ENCODE data around the gene DLG4. TPM values are rescaled to one million over a fixed set of nuclear protein-coding genes. Genes with fewer than 3 reads are reported as not detected.
A peak's percentile ranks its signal among the peaks of the same experiment; 100 is the strongest.

Gene DLG4
- total RNA-seq, 2 experiments from 2014 or later: 15.4 to 27.3 TPM

- ChIA-PET CTCF (ENCODE audit: unreplicated experiment) (no interaction called here), POLR2A (no interaction called here)
- TF ChIP-seq, protein P1, sequence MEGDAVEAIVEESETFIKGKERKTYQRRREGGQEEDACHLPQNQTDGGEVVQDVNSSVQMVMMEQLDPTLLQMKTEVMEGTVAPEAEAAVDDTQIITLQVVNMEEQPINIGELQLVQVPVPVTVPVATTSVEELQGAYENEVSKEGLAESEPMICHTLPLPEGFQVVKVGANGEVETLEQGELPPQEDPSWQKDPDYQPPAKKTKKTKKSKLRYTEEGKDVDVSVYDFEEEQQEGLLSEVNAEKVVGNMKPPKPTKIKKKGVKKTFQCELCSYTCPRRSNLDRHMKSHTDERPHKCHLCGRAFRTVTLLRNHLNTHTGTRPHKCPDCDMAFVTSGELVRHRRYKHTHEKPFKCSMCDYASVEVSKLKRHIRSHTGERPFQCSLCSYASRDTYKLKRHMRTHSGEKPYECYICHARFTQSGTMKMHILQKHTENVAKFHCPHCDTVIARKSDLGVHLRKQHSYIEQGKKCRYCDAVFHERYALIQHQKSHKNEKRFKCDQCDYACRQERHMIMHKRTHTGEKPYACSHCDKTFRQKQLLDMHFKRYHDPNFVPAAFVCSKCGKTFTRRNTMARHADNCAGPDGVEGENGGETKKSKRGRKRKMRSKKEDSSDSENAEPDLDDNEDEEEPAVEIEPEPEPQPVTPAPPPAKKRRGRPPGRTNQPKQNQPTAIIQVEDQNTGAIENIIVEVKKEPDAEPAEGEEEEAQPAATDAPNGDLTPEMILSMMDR (conservative IDR thresholded peaks at IDR 0.05; ENCODE audit: low read length): no peak
- TF ChIP-seq EZH2phosphoT487 (IDR thresholded peaks at IDR 0.05; ENCODE audit: borderline replicate concordance, low read depth, low read length): no peak
- intact Hi-C loops (cut with micrococcal nuclease; ENCODE audit: unreplicated experiment): no loop called here
- Histone ChIP-seq H2AFZ (ENCODE audit: low read length) (no peak overlapping the region), H3K4me2 (ENCODE audit: low read length) (no peak overlapping the region), H3K4me3 (ENCODE audit: low read depth, low read length, poor library complexity, severe bottlenecking) (no peak overlapping the region), H3K4me1 (ENCODE audit: insufficient read depth, low read length, poor library complexity, severe bottlenecking) (no peaks in the 10 kb centered on the region), H3K9me2 (ENCODE audit: insufficient read depth, low read length) (no peaks in the 10 kb centered on the region), H3K9me3 (ENCODE audit: low read length) (no peaks in the 10 kb centered on the region), H4K20me1 (ENCODE audit: insufficient read depth, low read length) (no peaks in the 10 kb centered on the region), H3K36me3 (ENCODE audit: insufficient read depth, low read length) (no peaks in the 10 kb centered on the region), H3K79me2 (ENCODE audit: insufficient read depth, low read depth, low read length) (no peaks in the 10 kb centered on the region), H3K27ac (ENCODE audit: low read depth, low read length, poor library complexity, severe bottlenecking) (no peak overlapping the region)
- no peak for DNase-seq (ENCODE audit: low spot score)
- no TSS peak for BruUV-seq (replicated peaks)
Observed at GRCh38 chr17:7156342-7156940, 63.2 kb downstream of the DLG4 start.

- intact Hi-C loops (cut with micrococcal nuclease; ENCODE audit: unreplicated experiment): no loop called here
- no peaks in the 10 kb centered on the region for H4K20me1 ChIP-seq (ENCODE audit: insufficient read depth, low read length)
- H3K9me3 ChIP-seq (ENCODE audit: low read length): no peaks in the 10 kb centered on the region
- no peak overlapping the region for H3K4me3 ChIP-seq (ENCODE audit: low read depth, low read length, poor library complexity, severe bottlenecking)
- H3K9me2 ChIP-seq (ENCODE audit: insufficient read depth, low read length): no peaks in the 10 kb centered on the region
- H3K4me1 ChIP-seq (ENCODE audit: insufficient read depth, low read length, poor library complexity, severe bottlenecking): no peaks in the 10 kb centered on the region
- TF ChIP-seq EZH2phosphoT487 (IDR thresholded peaks at IDR 0.05; ENCODE audit: borderline replicate concordance, low read depth, low read length): no peak
- TF ChIP-seq, protein P1 (conservative IDR thresholded peaks at IDR 0.05; ENCODE audit: low read length): peak; percentile 30; the same call in 1 of the 2 replicates
- no TSS peak for BruUV-seq (replicated peaks)
- no peaks in the 10 kb centered on the region for H3K79me2 ChIP-seq (ENCODE audit: insufficient read depth, low read depth, low read length)
- H3K4me2 ChIP-seq (ENCODE audit: low read length): no peak overlapping the region
- CTCF ChIA-PET (ENCODE audit: unreplicated experiment): no interaction called here
- H3K27ac ChIP-seq (ENCODE audit: low read depth, low read length, poor library complexity, severe bottlenecking): no peak overlapping the region
- no peak overlapping the region for H2AFZ ChIP-seq (ENCODE audit: low read length)
- POLR2A ChIA-PET: no interaction called here
- no peaks in the 10 kb centered on the region for H3K36me3 ChIP-seq (ENCODE audit: insufficient read depth, low read length)
- no peak for DNase-seq (ENCODE audit: low spot score)
Observed at GRCh38 chr17:7147772-7148171, 71.9 kb downstream of the DLG4 start.

GRCh38 chr17:7146115-7146514 lies 73.5 kb downstream of the DLG4 start:
- H3K27ac ChIP-seq (ENCODE audit: low read depth, low read length, poor library complexity, severe bottlenecking): no peak overlapping the region
- TF ChIP-seq EZH2phosphoT487 (IDR thresholded peaks at IDR 0.05; ENCODE audit: borderline replicate concordance, low read depth, low read length): no peak
- TF ChIP-seq, protein P1 (conservative IDR thresholded peaks at IDR 0.05; ENCODE audit: low read length): no peak
- no peak overlapping the region for H3K4me3 ChIP-seq (ENCODE audit: low read depth, low read length, poor library complexity, severe bottlenecking)
- no TSS peak for BruUV-seq (replicated peaks)
- H3K4me1 ChIP-seq (ENCODE audit: insufficient read depth, low read length, poor library complexity, severe bottlenecking): no peaks in the 10 kb centered on the region
- H3K9me3 ChIP-seq (ENCODE audit: low read length): no peaks in the 10 kb centered on the region
- intact Hi-C loops (cut with micrococcal nuclease; ENCODE audit: unreplicated experiment): no loop called here
- H4K20me1 ChIP-seq (ENCODE audit: insufficient read depth, low read length): no peaks in the 10 kb centered on the region
- H3K9me2 ChIP-seq (ENCODE audit: insufficient read depth, low read length): no peaks in the 10 kb centered on the region
- no peak overlapping the region for H3K4me2 ChIP-seq (ENCODE audit: low read length)
- CTCF ChIA-PET (ENCODE audit: unreplicated experiment): no interaction called here
- POLR2A ChIA-PET: interaction anchor here (0.6 kb wide), 1 partner anchor 21 kb away, joined by 3 read pairs; no protein-coding TSS in a partner anchor
- H3K79me2 ChIP-seq (ENCODE audit: insufficient read depth, low read depth, low read length): no peaks in the 10 kb centered on the region
- no peak for DNase-seq (ENCODE audit: low spot score)
- H2AFZ ChIP-seq (ENCODE audit: low read length): no peak overlapping the region
- no peaks in the 10 kb centered on the region for H3K36me3 ChIP-seq (ENCODE audit: insufficient read depth, low read length)
